ENCODE results near the gene C17orf107. TPM values are rescaled to one million over a fixed set of nuclear protein-coding genes. Genes with fewer than 3 reads are reported as not detected.

Gene C17orf107
- total RNA-seq, 4 donors from 2014 or later, result 0.38 to 2.2 (median 0.87) TPM

- TF ChIP-seq CTCF (IDR thresholded peaks at IDR 0.05; ENCODE audit: low read depth), result no peak
Observed at GRCh38 chr17:4881761-4882555, 17.4 kb upstream of the C17orf107 start.

- TF ChIP-seq CTCF (IDR thresholded peaks at IDR 0.05; ENCODE audit: low read depth), result no peak
Observed at GRCh38 chr17:4884489-4884888, 14.8 kb upstream of the C17orf107 start.

GRCh38 chr17:4886830-4887229 lies 12.5 kb upstream of the C17orf107 start:
- no peak for TF ChIP-seq CTCF (IDR thresholded peaks at IDR 0.05; ENCODE audit: low read depth)

- no peak for TF ChIP-seq CTCF (IDR thresholded peaks at IDR 0.05; ENCODE audit: low read depth)
Observed at GRCh38 chr17:4887581-4887980, 11.8 kb upstream of the C17orf107 start.

- no peak for TF ChIP-seq CTCF (IDR thresholded peaks at IDR 0.05; ENCODE audit: low read depth)
Observed at GRCh38 chr17:4891411-4892410, 7.6 kb upstream of the C17orf107 start.

- no peak for TF ChIP-seq CTCF (IDR thresholded peaks at IDR 0.05; ENCODE audit: low read depth)
Observed at GRCh38 chr17:4892499-4893221, 6.7 kb upstream of the C17orf107 start.

Data from subcutaneous adipose tissue (tissue), 4 donors.